SU-DHL-6 (cell line): ENCODE measurements around the gene BRSK2.

Experiments
- H2AFZ ChIP-seq: fragments of 200-600 bp; sonication (generic); 2 replicates; pipeline ENCODE4 v1.6.1; 2014; ENCODE audit warnings: low read depth, mild to moderate bottlenecking, moderate library complexity, mixed read lengths, antibody characterized with exemption, low read length; ENCODE audit not compliant: severe bottlenecking
- H3F3A ChIP-seq: fragments of 200-600 bp; shearing (Covaris generic); 2 replicates; pipeline ENCODE4 v1.6.0; 2016; ENCODE audit warnings: antibody characterized with exemption, mild to moderate bottlenecking; ENCODE audit not compliant: insufficient read depth
- H3K27ac ChIP-seq: fragments of 200-600 bp; sonication (generic); 2 replicates; pipeline ENCODE4 v1.5.1; 2016; ENCODE audit warnings: low read depth, mild to moderate bottlenecking, low read length, moderate library complexity, mixed read lengths
- H3K27me3 ChIP-seq: fragments of 200-600 bp; sonication (generic), shearing (Covaris generic); 2 replicates; pipeline ENCODE4 v1.6.0; 2014; ENCODE audit warnings: mild to moderate bottlenecking, low read length
- H3K36me3 ChIP-seq: fragments of 200-600 bp; sonication (generic); 2 replicates; pipeline ENCODE4 v1.6.1; 2014; ENCODE audit warnings: mild to moderate bottlenecking, low read length, mixed read lengths
- H3K4me2 ChIP-seq: fragments of 300-600, 200-600 bp; shearing (Covaris generic), sonication (generic); 2 replicates; pipeline ENCODE4 v1.6.0; 2014; ENCODE audit warnings: low read length, low read depth, mild to moderate bottlenecking; ENCODE audit not compliant: poor library complexity, severe bottlenecking
- H3K4me3 ChIP-seq: fragments of 200-600 bp; sonication (generic); 2 replicates; pipeline ENCODE4 v1.5.1; 2014; ENCODE audit warnings: antibody characterized with exemption, low read length, mild to moderate bottlenecking, mixed read lengths; ENCODE audit not compliant: insufficient read depth, poor library complexity, severe bottlenecking
- H3K79me2 ChIP-seq: fragments of 200-600 bp; sonication (generic); 2 replicates; pipeline ENCODE4 v1.6.1; 2014; ENCODE audit warnings: mild to moderate bottlenecking, low read length, moderate library complexity; ENCODE audit not compliant: insufficient read depth
- H3K9ac ChIP-seq: fragments of 200-600 bp; sonication (generic); 2 replicates; pipeline ENCODE4 v1.7.0; 2014; ENCODE audit warnings: mild to moderate bottlenecking, low read length
- H3K9me2 ChIP-seq: fragments of 200-600 bp; sonication (generic); replicated peaks from 2 replicates; pipeline ENCODE4 v1.6.1; 2014; ENCODE audit warnings: low read length; ENCODE audit not compliant: insufficient read depth
- H3K9me3 ChIP-seq: fragments of 200-600 bp; sonication (generic); 2 replicates; pipeline ENCODE4 v1.6.1; 2014; ENCODE audit warnings: low read length, mixed read lengths; ENCODE audit not compliant: insufficient read depth
- H4K20me1 ChIP-seq: fragments of 200-600 bp; sonication (generic); 2 replicates; pipeline ENCODE4 v1.6.1; 2014; ENCODE audit warnings: low read depth, mild to moderate bottlenecking, antibody characterized with exemption, low read length, moderate library complexity, mixed read lengths
- EZH2phosphoT487 ChIP-seq: fragments of 200-600 bp; sonication (generic), shearing (Covaris generic); conservative IDR thresholded peaks from 2 replicates; pipeline ENCODE4 v1.6.1; 2018; ENCODE audit warnings: mild to moderate bottlenecking, antibody characterized with exemption, low read length, moderate library complexity, mixed read lengths
- TF ChIP-seq, protein P1 (sequence below): fragments of 200-600 bp; sonication (generic); IDR thresholded peaks from one replicate; pipeline ENCODE4 v1.5.1; 2017; ENCODE audit warnings: antibody characterized with exemption, mild to moderate bottlenecking, low read length, moderate library complexity; ENCODE audit not compliant: insufficient read depth, poor library complexity, severe bottlenecking

The BRSK2 gene

GRCh38 chr11:1348146-1348795 lies 41.5 kb upstream of the BRSK2 start:
- TF ChIP-seq EZH2phosphoT487 = no peak
- TF ChIP-seq, protein P1, sequence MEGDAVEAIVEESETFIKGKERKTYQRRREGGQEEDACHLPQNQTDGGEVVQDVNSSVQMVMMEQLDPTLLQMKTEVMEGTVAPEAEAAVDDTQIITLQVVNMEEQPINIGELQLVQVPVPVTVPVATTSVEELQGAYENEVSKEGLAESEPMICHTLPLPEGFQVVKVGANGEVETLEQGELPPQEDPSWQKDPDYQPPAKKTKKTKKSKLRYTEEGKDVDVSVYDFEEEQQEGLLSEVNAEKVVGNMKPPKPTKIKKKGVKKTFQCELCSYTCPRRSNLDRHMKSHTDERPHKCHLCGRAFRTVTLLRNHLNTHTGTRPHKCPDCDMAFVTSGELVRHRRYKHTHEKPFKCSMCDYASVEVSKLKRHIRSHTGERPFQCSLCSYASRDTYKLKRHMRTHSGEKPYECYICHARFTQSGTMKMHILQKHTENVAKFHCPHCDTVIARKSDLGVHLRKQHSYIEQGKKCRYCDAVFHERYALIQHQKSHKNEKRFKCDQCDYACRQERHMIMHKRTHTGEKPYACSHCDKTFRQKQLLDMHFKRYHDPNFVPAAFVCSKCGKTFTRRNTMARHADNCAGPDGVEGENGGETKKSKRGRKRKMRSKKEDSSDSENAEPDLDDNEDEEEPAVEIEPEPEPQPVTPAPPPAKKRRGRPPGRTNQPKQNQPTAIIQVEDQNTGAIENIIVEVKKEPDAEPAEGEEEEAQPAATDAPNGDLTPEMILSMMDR = no peak
- Histone ChIP-seq H2AFZ (no peak overlapping the region), H3K9me3 (no peaks in the 10 kb centered on the region), H3K4me3 (no peak overlapping the region), H4K20me1 (no peaks in the 10 kb centered on the region), H3K4me2 (no peak overlapping the region), H3K79me2 (no peaks in the 10 kb centered on the region), H3K9me2 (no peaks in the 10 kb centered on the region), H3F3A (no peaks in the 10 kb centered on the region), H3K27me3 (no peaks in the 10 kb centered on the region), H3K27ac (no peak overlapping the region), H3K9ac (no peak overlapping the region), H3K36me3 (no peaks in the 10 kb centered on the region)

- Histone ChIP-seq H3F3A (no peaks in the 10 kb centered on the region), H3K27me3 (no peaks in the 10 kb centered on the region), H3K27ac (no peak overlapping the region), H3K9ac (no peak overlapping the region), H3K9me2 (no peaks in the 10 kb centered on the region), H3K79me2 (no peaks in the 10 kb centered on the region), H3K4me3 (no peak overlapping the region), H3K9me3 (no peaks in the 10 kb centered on the region), H3K36me3 (no peaks in the 10 kb centered on the region), H3K4me2 (no peak overlapping the region), H4K20me1 (no peaks in the 10 kb centered on the region), H2AFZ (no peak overlapping the region)
- TF ChIP-seq EZH2phosphoT487 = no peak
- TF ChIP-seq, protein P1 = no peak
These were observed 40.9 kb upstream of the BRSK2 start for GRCh38 chr11:1348796-1349326.

DNA sequence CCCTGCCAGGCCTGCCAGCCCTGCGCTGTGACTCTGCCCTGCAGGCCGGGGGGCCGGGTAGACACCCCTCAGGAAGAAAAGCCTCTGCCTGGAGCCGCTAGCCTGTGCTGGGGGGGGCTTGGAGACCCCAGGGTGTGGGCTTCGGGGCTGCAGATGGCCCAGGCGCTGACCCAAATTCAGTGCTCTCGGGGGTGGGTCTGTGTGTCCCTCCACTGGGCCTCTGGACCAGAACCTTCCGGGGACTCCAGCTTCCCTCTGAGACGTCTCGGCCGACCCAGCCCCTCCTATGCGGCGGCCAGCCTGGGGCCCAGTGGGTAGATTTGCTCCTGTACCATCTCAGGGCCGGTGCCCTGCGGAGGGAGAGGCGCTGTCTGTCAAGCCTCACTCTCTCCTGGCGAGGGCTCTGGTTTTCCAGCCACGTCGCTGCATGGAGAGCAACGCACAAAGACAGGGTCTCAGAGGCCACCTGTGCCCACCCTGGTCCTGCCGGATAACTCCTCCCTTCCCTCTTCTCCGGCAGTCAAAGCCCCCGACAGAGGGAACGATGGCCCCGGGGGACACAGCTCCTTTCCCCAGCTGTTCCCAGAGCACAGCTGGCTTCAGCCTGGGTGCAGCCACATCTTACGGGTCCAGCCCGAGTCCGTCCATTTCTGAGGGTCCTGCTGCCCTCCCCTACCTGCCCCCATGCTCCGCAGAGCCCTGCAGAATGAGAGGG lies 40.2 kb upstream of the BRSK2 start:
- Histone ChIP-seq H3K79me2 (no peaks in the 10 kb centered on the region), H3F3A (no peaks in the 10 kb centered on the region), H3K9ac (no peak overlapping the region), H3K9me3 (no peaks in the 10 kb centered on the region), H3K36me3 (no peaks in the 10 kb centered on the region), H4K20me1 (no peaks in the 10 kb centered on the region), H3K4me3 (no peak overlapping the region), H3K27ac (no peak overlapping the region), H2AFZ (no peak overlapping the region), H3K27me3 (no peaks in the 10 kb centered on the region), H3K9me2 (no peaks in the 10 kb centered on the region), H3K4me2 (no peak overlapping the region)
- TF ChIP-seq, protein P1 = no peak
- TF ChIP-seq EZH2phosphoT487 = no peak
